ENCODE results near the gene TESK1.
A peak's percentile ranks its signal among the peaks of the same experiment; 100 is the strongest.

TESK1 gene

DNA sequence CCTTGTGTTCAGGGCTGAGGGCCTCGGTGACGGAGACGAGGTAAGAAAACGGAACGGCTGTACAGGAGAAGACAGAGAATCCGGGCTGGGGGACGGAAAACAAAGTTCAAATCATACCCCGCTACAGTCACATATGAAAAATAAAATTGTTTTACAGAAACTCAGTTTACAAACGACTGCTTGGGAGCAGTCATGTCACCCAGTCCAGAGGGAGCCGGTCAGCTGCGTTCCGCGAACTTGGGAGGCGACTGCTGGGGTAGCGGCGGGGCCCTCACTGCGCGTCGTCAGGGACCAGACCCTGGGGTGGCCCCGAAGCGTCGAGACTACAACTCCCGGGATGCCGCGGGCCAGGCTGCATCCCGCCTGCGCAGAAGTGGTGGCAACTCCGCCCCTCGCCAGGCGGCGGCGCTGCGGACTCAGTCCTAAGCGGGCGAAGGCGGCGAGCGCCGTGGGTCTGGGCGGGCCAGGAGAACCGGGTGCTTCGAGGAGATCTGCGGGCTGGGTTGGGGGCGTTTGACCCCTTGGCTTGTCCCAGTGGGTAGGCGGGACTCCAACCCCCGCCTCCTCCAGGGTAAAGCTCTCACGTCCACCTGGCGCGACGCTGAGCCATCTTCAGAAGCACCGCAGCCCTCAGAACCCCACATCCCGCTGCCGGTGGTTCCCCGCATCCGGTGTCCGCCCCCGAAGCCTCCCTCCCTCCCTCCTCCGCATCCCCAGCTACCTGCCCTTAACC lies 41.6 kb downstream of the TESK1 start:
- Histone ChIP-seq H3K9ac (ENCODE audit: insufficient read length, low read depth) (peak overlapping the region; percentile 88), H3K27me3 (ENCODE audit: insufficient read depth, insufficient read length) (peaks cover 18% of the 10 kb centered on the region), H3K9me3 (ENCODE audit: insufficient read depth, low read length) (no peaks in the 10 kb centered on the region), H3K36me3 (ENCODE audit: insufficient read depth, insufficient read length, low read length) (peaks cover 3% of the 10 kb centered on the region), H3K4me1 (ENCODE audit: insufficient read depth, insufficient read length) (peaks cover 20% of the 10 kb centered on the region), H3K4me3 (ENCODE audit: insufficient read length, low read depth) (peak overlapping the region; percentile 71)
- no peak for TF ChIP-seq SUZ12 (IDR thresholded peaks at IDR 0.05; ENCODE audit: extremely low read depth, insufficient read depth, insufficient read length)
- no peak for TF ChIP-seq ZNF274 (IDR thresholded peaks at IDR 0.05; ENCODE audit: low read depth, low read length)
- TF ChIP-seq YY1 (IDR thresholded peaks at IDR 0.05; ENCODE audit: insufficient read depth, insufficient read length), result no peak
- peak; percentile 84 for DNase-seq (ENCODE audit: low read depth, low spot score)

DNA sequence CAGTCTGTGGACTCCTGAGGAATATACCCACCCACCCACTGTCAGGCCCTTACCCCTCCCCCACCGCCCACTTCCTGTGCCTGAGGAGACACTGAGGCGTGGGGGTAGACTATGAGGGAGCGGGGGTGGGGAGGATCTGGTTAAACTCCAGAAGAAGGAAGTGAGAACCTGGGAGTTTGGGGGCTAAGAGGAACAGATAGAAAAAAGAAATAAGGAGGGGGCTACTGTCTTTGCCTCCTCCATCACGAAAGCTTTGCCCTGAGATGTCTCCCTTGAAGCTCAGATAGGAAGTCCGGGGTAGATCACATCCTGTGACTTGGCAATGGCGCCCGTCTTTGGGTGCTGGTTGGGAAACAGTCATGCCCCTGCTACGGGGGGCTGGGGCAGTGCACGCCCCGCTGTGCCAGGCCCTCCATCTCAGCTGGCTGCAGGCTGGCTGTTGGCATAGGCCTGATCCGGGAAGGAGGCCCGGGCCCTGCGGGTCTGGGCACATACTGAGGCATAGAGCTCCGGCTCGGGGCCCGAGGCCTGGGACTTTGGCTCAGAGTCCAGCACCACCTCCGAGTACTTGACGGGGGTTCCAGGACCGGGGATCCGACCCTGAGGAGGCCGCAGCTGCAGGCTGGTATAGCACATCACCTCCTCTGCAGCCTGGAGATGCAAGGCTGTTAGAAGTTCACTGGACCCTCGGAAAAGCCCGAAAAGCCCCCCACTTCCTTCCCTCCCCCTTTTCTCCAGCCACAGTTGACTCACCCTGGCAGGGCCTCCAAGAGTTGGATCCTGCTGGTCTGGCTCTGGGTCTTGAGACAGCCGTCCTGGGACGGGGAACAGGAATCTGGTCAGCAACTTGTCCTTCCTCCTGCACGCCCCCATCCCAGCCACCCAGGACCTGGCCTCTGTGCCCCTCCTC lies 44.6 kb downstream of the TESK1 start:
- peaks cover 18% of the 10 kb centered on the region for H3K27me3 ChIP-seq (ENCODE audit: insufficient read depth, insufficient read length)
- peak overlapping the region; percentile 44 for H3K9ac ChIP-seq (ENCODE audit: insufficient read length, low read depth)
- DNase-seq (ENCODE audit: low read depth, low spot score), result no peak
- H3K9me3 ChIP-seq (ENCODE audit: insufficient read depth, low read length), result no peaks in the 10 kb centered on the region
- no peaks in the 10 kb centered on the region for H3K36me3 ChIP-seq (ENCODE audit: insufficient read depth, insufficient read length, low read length)
- no peak overlapping the region for H3K4me3 ChIP-seq (ENCODE audit: insufficient read length, low read depth)
- no peak for TF ChIP-seq YY1 (IDR thresholded peaks at IDR 0.05; ENCODE audit: insufficient read depth, insufficient read length)
- no peak for TF ChIP-seq SUZ12 (IDR thresholded peaks at IDR 0.05; ENCODE audit: extremely low read depth, insufficient read depth, insufficient read length)
- no peak for TF ChIP-seq ZNF274 (IDR thresholded peaks at IDR 0.05; ENCODE audit: low read depth, low read length)
- H3K4me1 ChIP-seq (ENCODE audit: insufficient read depth, insufficient read length), result peaks cover 24% of the 10 kb centered on the region

DNA sequence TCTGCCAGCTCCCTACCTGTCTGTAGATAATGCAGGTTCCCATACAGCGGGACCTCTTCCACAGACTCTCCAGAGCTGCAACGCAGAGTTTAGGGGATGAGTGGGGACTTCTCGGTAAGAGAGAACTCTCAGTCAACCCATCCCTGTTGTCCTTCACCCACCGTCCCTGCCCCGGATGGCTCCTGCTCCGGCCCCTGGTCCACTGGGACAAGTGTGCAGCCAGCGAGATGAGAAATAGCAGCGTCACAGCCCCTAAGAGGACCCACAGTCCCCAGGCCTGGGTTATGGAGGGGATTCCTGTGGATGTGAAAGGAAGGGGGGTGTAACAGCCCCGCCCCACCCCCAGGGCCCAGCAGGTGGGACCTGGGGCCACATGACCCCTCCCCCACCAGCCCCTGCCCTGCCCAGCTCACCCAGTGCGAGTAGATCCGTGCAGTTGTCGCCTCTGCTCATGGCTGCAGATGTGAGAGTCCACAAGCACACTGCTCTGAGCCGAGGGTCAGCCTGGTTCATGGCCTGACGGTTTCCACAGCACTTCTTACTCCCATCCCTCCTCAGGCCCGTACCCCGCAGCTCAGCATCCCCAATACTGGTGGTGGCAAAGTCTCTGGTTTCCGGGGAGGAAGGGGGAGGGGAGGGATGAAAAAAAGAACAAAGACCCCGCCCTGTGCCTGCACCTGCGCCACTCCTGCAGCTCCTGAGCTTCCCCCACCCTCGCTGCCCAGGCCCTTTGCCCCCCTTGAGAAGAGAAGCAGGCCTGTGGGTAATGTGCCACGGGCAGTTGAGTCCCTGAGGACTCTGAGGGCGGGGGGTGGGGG lies 45.5 kb downstream of the TESK1 start, which contains the start of gene SIT1:
SIT1 (minus strand) TSS at position 591 of the 818 bp plus-strand sequence; CDS start at position 513, 78 bp downstream.
- DNase-seq (ENCODE audit: low read depth, low spot score), result no peak
- Histone ChIP-seq H3K27me3 (ENCODE audit: insufficient read depth, insufficient read length) (peaks cover 18% of the 10 kb centered on the region), H3K36me3 (ENCODE audit: insufficient read depth, insufficient read length, low read length) (no peaks in the 10 kb centered on the region), H3K4me1 (ENCODE audit: insufficient read depth, insufficient read length) (peaks cover 24% of the 10 kb centered on the region), H3K9me3 (ENCODE audit: insufficient read depth, low read length) (no peaks in the 10 kb centered on the region), H3K4me3 (ENCODE audit: insufficient read length, low read depth) (no peak within 1 kb of the TSS), H3K9ac (ENCODE audit: insufficient read length, low read depth) (peak within 1 kb of the TSS; percentile 6)
- no peak for TF ChIP-seq ZNF274 (IDR thresholded peaks at IDR 0.05; ENCODE audit: low read depth, low read length)
- TF ChIP-seq YY1 (IDR thresholded peaks at IDR 0.05; ENCODE audit: insufficient read depth, insufficient read length), result no peak
- no peak for TF ChIP-seq SUZ12 (IDR thresholded peaks at IDR 0.05; ENCODE audit: extremely low read depth, insufficient read depth, insufficient read length)

DNA sequence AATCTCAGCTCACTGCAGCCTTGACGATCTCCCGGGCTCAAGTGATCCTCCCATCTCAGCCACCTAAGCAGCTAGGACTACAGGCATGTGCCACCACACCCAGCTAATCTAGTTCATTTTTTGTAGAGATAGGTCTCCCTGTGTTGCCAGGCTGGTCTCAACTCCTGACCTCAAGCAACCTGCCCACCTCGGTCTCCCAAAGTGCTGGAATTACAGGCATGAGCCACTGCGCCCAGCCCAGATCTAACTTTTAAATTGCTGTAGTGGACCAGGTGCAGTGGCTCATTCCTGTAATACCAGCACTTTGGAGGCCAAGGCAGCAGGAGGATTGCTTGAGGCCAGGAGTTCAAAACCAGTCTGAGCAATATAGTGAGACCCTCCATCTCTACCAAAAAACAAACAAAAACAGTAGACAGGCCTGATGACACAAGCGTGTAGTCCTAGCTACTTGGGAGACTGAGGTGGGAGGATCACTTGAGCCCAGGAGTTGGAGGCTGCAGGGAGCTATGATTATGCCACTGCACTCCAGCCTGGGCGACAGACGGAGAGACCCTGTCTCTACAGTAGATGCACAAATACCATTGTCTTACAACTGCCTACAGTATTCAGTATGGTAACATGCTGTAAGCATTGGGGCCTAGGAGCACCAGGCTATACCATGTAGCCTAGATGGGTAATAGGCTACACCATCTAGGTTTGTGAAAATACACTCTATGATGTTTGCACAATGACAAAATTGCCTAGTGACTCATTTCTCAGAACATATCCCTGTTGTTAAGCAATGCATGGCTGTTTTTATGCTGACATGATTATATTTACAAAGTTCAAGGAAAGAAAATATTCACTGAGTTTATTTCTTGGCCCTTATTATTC lies 47.1 kb downstream of the TESK1 start:
- H3K9ac ChIP-seq (ENCODE audit: insufficient read length, low read depth), result no peak overlapping the region
- DNase-seq (ENCODE audit: low read depth, low spot score), result no peak
- peaks cover 24% of the 10 kb centered on the region for H3K4me1 ChIP-seq (ENCODE audit: insufficient read depth, insufficient read length)

DNA sequence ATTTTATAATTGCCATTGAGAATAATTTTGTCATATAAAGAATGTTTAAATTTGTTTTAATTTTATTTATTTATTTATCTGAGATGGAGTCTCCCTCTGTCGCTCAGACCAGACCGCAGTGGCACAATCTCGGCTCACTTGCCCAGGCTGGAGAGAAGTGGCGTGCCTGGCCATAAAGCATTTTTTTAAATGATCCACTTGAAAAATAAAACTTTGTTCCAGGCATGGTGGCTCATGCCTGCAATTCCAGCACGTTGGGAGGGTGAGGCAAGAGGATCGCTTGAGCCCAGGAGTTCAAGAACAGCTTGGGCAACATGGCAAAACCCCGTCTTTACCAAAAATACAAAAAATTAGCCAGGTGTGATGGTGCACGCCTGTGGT lies 47.8 kb downstream of the TESK1 start:
- DNase-seq (ENCODE audit: low read depth, low spot score), result no peak
- H3K4me1 ChIP-seq (ENCODE audit: insufficient read depth, insufficient read length), result peaks cover 22% of the 10 kb centered on the region
- peaks cover 15% of the 10 kb centered on the region for H3K27me3 ChIP-seq (ENCODE audit: insufficient read depth, insufficient read length)
- no peak overlapping the region for H3K9ac ChIP-seq (ENCODE audit: insufficient read length, low read depth)
- H3K36me3 ChIP-seq (ENCODE audit: insufficient read depth, insufficient read length, low read length), result no peaks in the 10 kb centered on the region
- H3K4me3 ChIP-seq (ENCODE audit: insufficient read length, low read depth), result no peak overlapping the region
- TF ChIP-seq SUZ12 (IDR thresholded peaks at IDR 0.05; ENCODE audit: extremely low read depth, insufficient read depth, insufficient read length), result no peak
- no peak for TF ChIP-seq ZNF274 (IDR thresholded peaks at IDR 0.05; ENCODE audit: low read depth, low read length)
- no peak for TF ChIP-seq YY1 (IDR thresholded peaks at IDR 0.05; ENCODE audit: insufficient read depth, insufficient read length)
- no peaks in the 10 kb centered on the region for H3K9me3 ChIP-seq (ENCODE audit: insufficient read depth, low read length)

More for the DNA sequence above, 47.1 kb downstream of the TESK1 start:
- TF ChIP-seq ZNF274 (IDR thresholded peaks at IDR 0.05; ENCODE audit: low read depth, low read length) (no peak), YY1 (IDR thresholded peaks at IDR 0.05; ENCODE audit: insufficient read depth, insufficient read length) (no peak), SUZ12 (IDR thresholded peaks at IDR 0.05; ENCODE audit: extremely low read depth, insufficient read depth, insufficient read length) (no peak)
- Histone ChIP-seq H3K27me3 (ENCODE audit: insufficient read depth, insufficient read length) (peaks cover 22% of the 10 kb centered on the region), H3K9me3 (ENCODE audit: insufficient read depth, low read length) (no peaks in the 10 kb centered on the region), H3K4me3 (ENCODE audit: insufficient read length, low read depth) (no peak overlapping the region), H3K36me3 (ENCODE audit: insufficient read depth, insufficient read length, low read length) (no peaks in the 10 kb centered on the region)

DNA sequence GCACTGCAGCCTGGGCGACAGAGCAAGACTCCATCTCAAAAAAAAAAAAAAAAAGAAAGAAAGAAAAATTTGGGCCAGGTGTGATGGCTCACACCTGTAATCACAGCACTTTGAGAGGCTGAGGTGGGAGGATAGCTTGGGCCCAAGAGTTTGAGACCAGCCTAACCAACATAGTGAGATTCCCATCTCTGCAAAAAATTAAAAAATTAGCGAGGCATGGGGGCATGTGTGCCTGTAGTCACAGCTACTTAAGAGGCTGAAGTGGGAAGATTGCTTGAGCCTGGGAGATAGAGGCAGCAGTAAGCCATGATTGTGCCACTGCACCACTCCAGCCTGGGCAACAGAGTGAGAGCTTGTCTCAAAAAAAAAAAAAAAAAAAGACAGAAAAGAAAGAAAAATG lies 48.5 kb downstream of the TESK1 start:
- Histone ChIP-seq H3K36me3 (ENCODE audit: insufficient read depth, insufficient read length, low read length) (no peaks in the 10 kb centered on the region), H3K4me3 (ENCODE audit: insufficient read length, low read depth) (no peak overlapping the region), H3K9ac (ENCODE audit: insufficient read length, low read depth) (no peak overlapping the region), H3K27me3 (ENCODE audit: insufficient read depth, insufficient read length) (peaks cover 7% of the 10 kb centered on the region), H3K4me1 (ENCODE audit: insufficient read depth, insufficient read length) (peaks cover 22% of the 10 kb centered on the region), H3K9me3 (ENCODE audit: insufficient read depth, low read length) (no peaks in the 10 kb centered on the region)
- DNase-seq (ENCODE audit: low read depth, low spot score), result no peak
- TF ChIP-seq ZNF274 (IDR thresholded peaks at IDR 0.05; ENCODE audit: low read depth, low read length), result no peak
- no peak for TF ChIP-seq YY1 (IDR thresholded peaks at IDR 0.05; ENCODE audit: insufficient read depth, insufficient read length)
- TF ChIP-seq SUZ12 (IDR thresholded peaks at IDR 0.05; ENCODE audit: extremely low read depth, insufficient read depth, insufficient read length), result no peak
